Heart left ventricle (tissue), 16 donors: Measurements from ENCODE around the gene BPTF. TPM values are rescaled to one million over a fixed set of nuclear protein-coding genes. Genes with fewer than 3 reads are reported as not detected.
"Not testable (repeated sequence)": the region's sequence is repeated elsewhere in the genome, so short reads cannot be mapped to it uniquely, and the experiment has no call there.

Experiments used
- ATAC-seq, 4 donors: fragments of 200-7000 bp; cut with Tn5 transposase; one replicate each; pipeline ENCODE4 v1.9.1; 2020 to 2022; ENCODE audit warnings: moderate library complexity in 4 of 4, mild to moderate bottlenecking in 3 of 4, moderate number of reproducible peaks in 1 of 4
- DNase-seq, 5 donors: peaks; one replicate each; pipeline ENCODE4 v3.0.0-alpha.2; 2020
- H3K27ac ChIP-seq, 12 donors: fragments of 200-600 bp; sonication (generic) in 4 of 12; one replicate each; pipeline versions ENCODE4 v1.5.0 to v1.8.0; 2016 to 2022; ENCODE audit warnings: mild to moderate bottlenecking in 2 of 12
- H3K27me3 ChIP-seq, 9 donors: fragments of 200-600 bp; sonication (generic) in 2 of 9; one replicate each; pipeline versions ENCODE4 v1.5.1 to v1.8.0; 2016 to 2022; ENCODE audit warnings: mild to moderate bottlenecking in 3 of 9
- H3K36me3 ChIP-seq, 9 donors: fragments of 200-600 bp; sonication (generic) in 2 of 9; one replicate each; pipeline versions ENCODE4 v1.5.0 to v1.8.0; 2018 to 2022; ENCODE audit warnings: mild to moderate bottlenecking in 2 of 9
- H3K4me1 ChIP-seq, 12 donors: fragments of 200-600 bp; sonication (generic) in 4 of 12; one replicate each; pipeline versions ENCODE4 v1.5.0 to v1.8.0; 2016 to 2022; ENCODE audit warnings: mild to moderate bottlenecking in 3 of 12
- H3K4me3 ChIP-seq, 12 donors: fragments of 200-600 bp; sonication (generic) in 4 of 12; one replicate each; pipeline versions ENCODE4 v1.5.0 to v1.8.0; 2017 to 2022; ENCODE audit warnings: mild to moderate bottlenecking in 9 of 12, moderate library complexity in 4 of 12
- H3K9me3 ChIP-seq, 12 donors: fragments of 200-600 bp; sonication (generic) in 4 of 12; one replicate each; pipeline versions ENCODE4 v1.5.0 to v1.8.0; 2016 to 2022; ENCODE audit warnings: mild to moderate bottlenecking in 1 of 12
- CTCF ChIP-seq, 12 donors: fragments of 200-600 bp; sonication (generic) in 4 of 12; IDR thresholded peaks; one replicate each; pipeline versions ENCODE4 v1.5.0 to v1.8.0; 2018 to 2022; ENCODE audit warnings: antibody characterized with exemption in 12 of 12, mild to moderate bottlenecking in 5 of 12
- POLR2A ChIP-seq, 2 donors: fragments of 450-650 bp; IDR thresholded peaks; one replicate each; pipeline ENCODE4 v1.6.1; 2017; ENCODE audit warnings: antibody characterized with exemption in 2 of 2, mild to moderate bottlenecking in 2 of 2, moderate library complexity in 2 of 2
- WGBS, 4 donors: extraction: QIAGEN DNeasy Blood & Tissue Kit in 2 of 4; methylation state at CpG; one replicate each; pipeline versions ENCODE4 v1.1.5 to v1.1.7; 2013 to 2018; 5-methylcytosine and 5-hydroxymethylcytosine counted together
- intact Hi-C, 10 donors: fragments of 100-400 bp; cut with DNase I; formaldehyde crosslinking; loops; one replicate each; pipeline versions ENCODE4 v1.11.1 to v1.14.2; 2022
- polyA plus RNA-seq, 2 donors: library from polyadenylated mRNA; stranded (reverse); fragments of 200-250 nt; gene quantifications; one replicate each; pipeline ENCODE4 v1.2.3, GENCODE V29; 2013
- total RNA-seq, 9 donors: library from RNA; depleted of rRNA in 2 of 9; stranded (reverse); fragments of >200 nt in 2 of 9; fragmentation: NEBNext Ultra II Directional in 3 of 9; extraction: Animal tissue kit (Norgen Biotek cat#: 25700) in 3 of 9; gene quantifications; one replicate each; pipeline versions ENCODE4 v1.1.0 to v1.2.4, GENCODE V29; 2016 to 2023
- donor health status: ischemic (EF 13 %, LVEDD 7.1; RV severe dilation, severe dysfunction).
- donor health status: healthy with polysubstance abuse.
- donor health status: DM: no; HTN: yes; CAD: no.
- donor health status: DM: no; HTN: no; CAD: no.
- donor health status: ischemic (EF 25% LVEDD 6.9; RV normal size, moderate dysfunction).
- donor health status: ischemic (EF 25% LVEDD 5.7; RV mildly dilated, moderate dysfunction).
- donor health status: healthy.
- donor health status: DM: yes; HTN: yes; CAD: no.
- donor health status: ischemic (EF 35%, LVEDD 5.7; RV mildly dilated, moderate dysfunction).
- donor health status: nonischemic (EF 11% LVEDD 7.7; RV severe dilation, severe dysfunction).
- donor health status: DM: yes; HTN: yes; CAD: no.
- donor health status: PGD.
- donor health status: ischemic (EF 29% LVEDD 5.4; RV normal size, mild dysfunction).
- donor health status: nonischemic (EF 23%, LVEDD 6.1; RV moderate dilation, normal function).

BPTF gene
- total and polyA plus RNA-seq, 11 donors: 16.7 to 96.9 (median 65.5) TPM

GRCh38 chr17:67850991-67851631, 25.8 kb downstream of the BPTF start:
- Histone ChIP-seq H3K4me1 (peaks cover 0 to 57% (median 29%) of the 10 kb centered on the region in 12 donors), H3K27ac (peak overlapping the region in 1 of 12 donors; percentile 4), H3K4me3 (no peak overlapping the region), H3K36me3 (peaks cover 0 to 18% (median 14%) of the 10 kb centered on the region in 9 donors), H3K9me3 (peaks cover 0 to 11% (median 0%) of the 10 kb centered on the region in 12 donors), H3K27me3 (no peaks in the 10 kb centered on the region)
- TF ChIP-seq CTCF (IDR thresholded peaks at IDR 0.05): no peak
- no peak for DNase-seq
- WGBS, 4 donors: 46 to 57% (median 49%) methylated on average over 8 of the region's 8 CpGs
- intact Hi-C loops: loop anchor here in 1 of 10 donors (10.0 kb wide), 1 partner anchor 364 kb away; no protein-coding TSS in a partner anchor
- no peak for ATAC-seq

- H3K4me3 ChIP-seq: no peak overlapping the region
- H3K9me3 ChIP-seq: peaks cover 0 to 11% (median 0%) of the 10 kb centered on the region in 12 donors
- H3K36me3 ChIP-seq: peaks cover 0 to 18% (median 14%) of the 10 kb centered on the region in 9 donors
- TF ChIP-seq CTCF (IDR thresholded peaks at IDR 0.05) (no peak), POLR2A (IDR thresholded peaks at IDR 0.05) (no peak)
- ATAC-seq: no peak
- no peak overlapping the region for H3K27ac ChIP-seq
- intact Hi-C loops: loop anchor here in 1 of 10 donors (10.0 kb wide), 1 partner anchor 361 kb away; no protein-coding TSS in a partner anchor
- DNase-seq: no peak
- peaks cover 0 to 70% (median 36%) of the 10 kb centered on the region in 12 donors for H3K4me1 ChIP-seq
- H3K27me3 ChIP-seq: no peaks in the 10 kb centered on the region
- WGBS, 4 donors: 86 to 91% (median 88%) methylated on average over 8 of the region's 8 CpGs
Measured at GRCh38 chr17:67853703-67854102, 28.4 kb downstream of the BPTF start.

DNA sequence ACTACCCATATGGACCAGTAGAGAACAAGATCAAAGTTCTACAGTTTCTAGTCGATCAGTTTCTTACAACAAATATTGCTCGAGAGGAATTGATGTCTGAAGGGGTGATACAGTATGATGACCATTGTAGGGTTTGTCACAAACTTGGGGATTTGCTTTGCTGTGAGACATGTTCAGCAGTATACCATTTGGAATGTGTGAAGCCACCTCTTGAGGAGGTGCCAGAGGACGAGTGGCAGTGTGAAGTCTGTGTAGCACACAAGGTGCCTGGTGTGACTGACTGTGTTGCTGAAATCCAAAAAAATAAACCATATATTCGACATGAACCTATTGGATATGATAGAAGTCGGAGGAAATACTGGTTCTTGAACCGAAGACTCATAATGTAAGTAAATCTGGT, 29.1 kb downstream of the BPTF start:
- H3K9me3 ChIP-seq: peaks cover 0 to 10% (median 0%) of the 10 kb centered on the region in 12 donors
- peaks cover 3 to 71% (median 42%) of the 10 kb centered on the region in 12 donors for H3K4me1 ChIP-seq
- H3K27ac ChIP-seq: no peak overlapping the region
- TF ChIP-seq CTCF (IDR thresholded peaks at IDR 0.05) (no peak), POLR2A (IDR thresholded peaks at IDR 0.05) (no peak)
- 81 to 89% (median 84%) methylated on average over 6 of the region's 6 CpGs for WGBS, 4 donors
- H3K36me3 ChIP-seq: peaks cover 0 to 18% (median 14%) of the 10 kb centered on the region in 9 donors
- intact Hi-C loops: loop anchor here in 1 of 10 donors (10.0 kb wide), 1 partner anchor 360 kb away; no protein-coding TSS in a partner anchor
- ATAC-seq (no peak), DNase-seq (no peak)
- H3K4me3 ChIP-seq: no peak overlapping the region
- no peaks in the 10 kb centered on the region for H3K27me3 ChIP-seq

GRCh38 chr17:67855504-67856324, 30.4 kb downstream of the BPTF start:
- Histone ChIP-seq H3K27ac (peak overlapping the region in 1 of 12 donors; percentile 28), H3K4me1 (peaks cover 3 to 78% (median 48%) of the 10 kb centered on the region in 12 donors), H3K27me3 (no peaks in the 10 kb centered on the region), H3K4me3 (peak overlapping the region in 1 of 12 donors; percentile 21), H3K9me3 (no peaks in the 10 kb centered on the region), H3K36me3 (peaks cover 0 to 18% (median 14%) of the 10 kb centered on the region in 9 donors)
- no peak for DNase-seq
- ATAC-seq: peak in 1 of 4 donors; percentile 43
- intact Hi-C loops: loop anchor here in 1 of 10 donors (10.0 kb wide), 1 partner anchor 359 kb away; no protein-coding TSS in a partner anchor
- WGBS, 4 donors: 53 to 67% (median 60%) methylated on average over 11 of the region's 11 CpGs
- no peak for TF ChIP-seq CTCF (IDR thresholded peaks at IDR 0.05)
- no peak for TF ChIP-seq POLR2A (IDR thresholded peaks at IDR 0.05)

DNA sequence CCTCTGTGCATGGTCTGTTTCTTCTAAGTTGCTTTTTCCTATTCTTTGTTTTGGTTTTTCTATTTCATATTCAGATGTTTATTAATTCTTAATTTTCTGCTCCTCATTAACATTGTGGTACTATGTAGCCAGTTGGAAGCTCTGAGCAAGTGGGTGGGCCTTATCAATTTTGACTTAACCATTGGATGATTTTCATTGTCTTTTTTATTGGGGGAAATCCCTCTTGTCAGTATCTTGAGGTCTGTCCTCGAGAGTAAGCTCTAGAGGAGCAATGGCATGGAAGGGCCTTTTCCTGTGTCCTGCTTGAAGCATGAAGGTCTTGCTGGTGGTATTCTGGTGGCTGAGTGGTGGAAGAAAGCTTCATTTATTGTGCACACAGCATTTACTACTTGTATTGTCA, 31.1 kb downstream of the BPTF start:
- H3K27me3 ChIP-seq, H3K9me3 ChIP-seq, H3K4me3 ChIP-seq, ATAC-seq, H3K27ac ChIP-seq, DNase-seq: not testable (repeated sequence)
- H3K36me3 ChIP-seq: peaks cover 0 to 18% (median 14%) of the 10 kb centered on the region in 9 donors
- 35 to 41% (median 36%) methylated on average over 1 of the region's 1 CpG for WGBS, 4 donors
- H3K4me1 ChIP-seq: peaks cover 3 to 72% (median 47%) of the 10 kb centered on the region in 12 donors
- intact Hi-C loops: loop anchor here in 1 of 10 donors (10.0 kb wide), 1 partner anchor 358 kb away; no protein-coding TSS in a partner anchor
